GM10248 (cell line): ENCODE data around the gene TIMP2.

Experiments
- CTCF ChIA-PET: fragments of 300-600 bp; sonication (Branson Sonifier 250); formaldehyde crosslinking; extraction: SDS; loops from one replicate; lab custom pipeline; 2021; ENCODE audit warnings: antibody characterized with exemption; lab: Yijun Ruan, JAX
- POLR2A ChIA-PET: fragments of 350-650 bp; sonication (Branson Sonifier 250); formaldehyde crosslinking; extraction: SDS; loops from one replicate; lab custom pipeline; 2020; ENCODE audit warnings: antibody characterized with exemption; lab: Yijun Ruan, JAX
- DNase-seq: peaks from one replicate; pipeline ENCODE4 v3.0.0; 2012; ENCODE audit errors: extremely low spot score
- TF ChIP-seq, protein P1 (sequence below): IDR thresholded peaks from 2 replicates; pipeline ENCODE4 v1.5.1; 2012; ENCODE audit warnings: mild to moderate bottlenecking, low read depth; ENCODE audit errors: extremely low read depth, missing control alignments, control extremely low read depth

Gene TIMP2

DNA sequence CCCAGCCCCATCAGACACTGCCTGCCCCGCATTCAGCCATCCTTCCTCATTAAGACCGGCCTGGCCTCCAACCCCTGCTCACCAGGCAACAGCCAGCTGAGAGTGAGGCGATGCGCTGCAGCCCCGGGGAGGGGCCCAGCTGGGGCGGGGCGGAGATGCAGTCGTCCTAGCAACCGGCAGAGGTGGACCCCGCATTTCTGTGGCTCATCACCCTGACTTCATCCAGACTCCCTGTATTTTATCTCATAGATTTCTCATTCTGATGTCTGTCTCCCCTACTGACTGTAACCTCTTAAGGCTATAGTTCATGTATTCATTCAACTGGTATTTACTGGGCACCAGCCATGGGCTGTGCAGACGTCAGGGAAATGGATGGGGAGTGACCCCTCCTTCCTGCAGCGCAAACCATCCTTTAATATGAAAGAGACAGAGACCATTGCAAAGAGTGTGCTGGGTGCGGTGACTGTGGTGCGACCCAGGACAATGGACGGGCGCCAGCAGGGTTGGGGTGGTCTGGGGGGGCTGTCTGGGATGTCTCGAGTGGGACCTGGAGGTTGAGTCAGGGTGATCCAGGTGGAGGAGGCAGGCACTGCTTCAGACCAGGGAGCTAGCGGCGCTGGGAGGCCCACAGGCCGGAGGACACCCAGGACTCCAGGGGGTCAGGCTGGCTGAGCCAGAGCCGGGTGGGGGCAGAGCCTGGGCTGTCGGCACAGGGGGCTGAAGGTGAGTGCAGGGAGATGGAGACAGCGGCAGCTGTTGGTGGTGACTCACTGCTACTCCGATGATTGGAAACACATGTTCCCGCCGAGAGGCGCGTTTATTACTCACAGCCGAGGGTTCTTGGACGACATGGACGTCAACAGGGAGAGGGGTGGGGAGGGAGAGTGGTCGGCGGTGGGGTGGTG, 10.5 kb upstream of the TIMP2 start:
- TF ChIP-seq, protein P1, sequence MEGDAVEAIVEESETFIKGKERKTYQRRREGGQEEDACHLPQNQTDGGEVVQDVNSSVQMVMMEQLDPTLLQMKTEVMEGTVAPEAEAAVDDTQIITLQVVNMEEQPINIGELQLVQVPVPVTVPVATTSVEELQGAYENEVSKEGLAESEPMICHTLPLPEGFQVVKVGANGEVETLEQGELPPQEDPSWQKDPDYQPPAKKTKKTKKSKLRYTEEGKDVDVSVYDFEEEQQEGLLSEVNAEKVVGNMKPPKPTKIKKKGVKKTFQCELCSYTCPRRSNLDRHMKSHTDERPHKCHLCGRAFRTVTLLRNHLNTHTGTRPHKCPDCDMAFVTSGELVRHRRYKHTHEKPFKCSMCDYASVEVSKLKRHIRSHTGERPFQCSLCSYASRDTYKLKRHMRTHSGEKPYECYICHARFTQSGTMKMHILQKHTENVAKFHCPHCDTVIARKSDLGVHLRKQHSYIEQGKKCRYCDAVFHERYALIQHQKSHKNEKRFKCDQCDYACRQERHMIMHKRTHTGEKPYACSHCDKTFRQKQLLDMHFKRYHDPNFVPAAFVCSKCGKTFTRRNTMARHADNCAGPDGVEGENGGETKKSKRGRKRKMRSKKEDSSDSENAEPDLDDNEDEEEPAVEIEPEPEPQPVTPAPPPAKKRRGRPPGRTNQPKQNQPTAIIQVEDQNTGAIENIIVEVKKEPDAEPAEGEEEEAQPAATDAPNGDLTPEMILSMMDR, result no peak
- CTCF ChIA-PET, result interaction anchor here (1.8 kb wide), 1 partner anchor 36 kb away, joined by 4 read pairs; no protein-coding TSS in a partner anchor
- DNase-seq, result no peak
- POLR2A ChIA-PET, result no interaction called here

- TF ChIP-seq, protein P1, result no peak
- DNase-seq, result no peak
- POLR2A ChIA-PET, result no interaction called here
- CTCF ChIA-PET, result interaction anchor here (1.8 kb wide), 1 partner anchor 37 kb away, joined by 4 read pairs; no protein-coding TSS in a partner anchor
These were observed 9.7 kb upstream of the TIMP2 start for GRCh38 chr17:78934681-78935418.

GRCh38 chr17:78933959-78934568, 8.9 kb upstream of the TIMP2 start:
- TF ChIP-seq, protein P1, result no peak
- CTCF ChIA-PET, result interaction anchor here (1.8 kb wide), 1 partner anchor 38 kb away, joined by 4 read pairs; no protein-coding TSS in a partner anchor
- no peak for DNase-seq
- POLR2A ChIA-PET, result no interaction called here

DNA sequence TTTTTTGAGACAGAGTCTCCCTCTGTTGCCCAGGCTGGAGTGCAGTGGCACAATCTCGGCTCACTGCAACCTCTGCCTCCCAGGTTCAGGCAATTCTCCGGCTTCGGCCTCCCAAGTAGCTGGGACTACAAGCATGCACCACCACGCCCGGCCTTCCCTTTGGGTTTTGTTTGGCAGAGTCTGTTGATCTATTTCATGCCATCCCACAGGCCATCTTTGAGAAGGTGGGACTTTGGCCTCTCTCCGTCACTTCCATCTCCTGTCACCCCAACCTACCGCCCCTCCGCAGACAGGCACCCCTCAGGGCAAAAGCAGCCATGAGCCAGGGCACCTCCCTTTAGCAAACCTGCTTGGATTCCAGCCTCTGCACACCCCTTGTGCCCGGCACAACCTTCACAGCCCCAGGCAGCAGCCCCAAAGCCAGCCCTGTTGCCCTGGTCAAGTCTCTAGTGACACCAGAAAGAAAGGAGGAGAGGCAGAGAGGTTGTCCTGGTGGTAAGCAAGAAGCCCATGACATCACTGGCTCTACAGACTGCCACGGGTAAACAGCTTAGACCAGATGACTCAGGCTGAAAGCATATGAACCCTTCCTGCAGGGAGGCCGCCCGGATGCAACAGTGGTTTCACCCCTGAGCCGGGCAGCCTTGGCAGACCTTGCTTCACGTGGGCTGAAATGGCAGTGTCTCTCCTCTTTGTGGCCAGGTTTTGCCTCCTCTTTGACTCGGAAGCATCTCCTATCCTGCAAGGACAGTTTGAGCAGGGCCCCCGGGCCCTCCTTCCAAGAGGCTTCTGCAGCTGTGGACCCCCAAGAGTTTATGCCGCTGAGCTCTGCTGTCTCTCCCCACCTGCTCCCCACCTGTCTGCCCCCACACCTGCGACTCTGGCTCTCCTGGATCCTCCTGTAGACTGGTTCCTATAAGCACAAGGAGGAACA, 8.1 kb upstream of the TIMP2 start:
- ChIA-PET POLR2A (no interaction called here), CTCF (no interaction called here)
- peak; percentile 50 for DNase-seq
- TF ChIP-seq, protein P1, result no peak

- POLR2A ChIA-PET, result no interaction called here
- CTCF ChIA-PET, result interaction anchor here (1.0 kb wide), 1 partner anchor 41 kb away, joined by 3 read pairs; no protein-coding TSS in a partner anchor
- TF ChIP-seq, protein P1, result no peak
- no peak for DNase-seq
These were observed 5.0 kb upstream of the TIMP2 start for GRCh38 chr17:78929908-78930775.
